ENCODE measurements around the gene CAMK2A.

CAMK2A gene

GRCh38 chr5:150283904-150284303 is 5.7 kb downstream of the CAMK2A start:
- H3K4me3 ChIP-seq (ENCODE audit: low read depth, low read length), result no peak overlapping the region
- no peak for TF ChIP-seq CTCF (IDR thresholded peaks at IDR 0.05; ENCODE audit: insufficient read depth, low read depth, low read length, missing control alignments)
- no peak for DNase-seq (ENCODE audit: low read depth)

- no peak for TF ChIP-seq CTCF (IDR thresholded peaks at IDR 0.05; ENCODE audit: insufficient read depth, low read depth, low read length, missing control alignments)
- no peak overlapping the region for H3K4me3 ChIP-seq (ENCODE audit: low read depth, low read length)
- no peak for DNase-seq (ENCODE audit: low read depth)
Measured at GRCh38 chr5:150281987-150282386, 7.6 kb downstream of the CAMK2A start.

- no peak overlapping the region for H3K4me3 ChIP-seq (ENCODE audit: low read depth, low read length)
- no peak for DNase-seq (ENCODE audit: low read depth)
- TF ChIP-seq CTCF (IDR thresholded peaks at IDR 0.05; ENCODE audit: insufficient read depth, low read depth, low read length, missing control alignments), result no peak
Measured at GRCh38 chr5:150279330-150280020, 10.1 kb downstream of the CAMK2A start.

GRCh38 chr5:150278916-150279315 is 10.7 kb downstream of the CAMK2A start:
- no peak for DNase-seq (ENCODE audit: low read depth)
- TF ChIP-seq CTCF (IDR thresholded peaks at IDR 0.05; ENCODE audit: insufficient read depth, low read depth, low read length, missing control alignments), result no peak
- H3K4me3 ChIP-seq (ENCODE audit: low read depth, low read length), result no peak overlapping the region

GRCh38 chr5:150278046-150278730 is 11.4 kb downstream of the CAMK2A start:
- TF ChIP-seq CTCF (IDR thresholded peaks at IDR 0.05; ENCODE audit: insufficient read depth, low read depth, low read length, missing control alignments), result no peak
- no peak for DNase-seq (ENCODE audit: low read depth)
- no peak overlapping the region for H3K4me3 ChIP-seq (ENCODE audit: low read depth, low read length)

- DNase-seq (ENCODE audit: low read depth), result no peak
- H3K4me3 ChIP-seq (ENCODE audit: low read depth, low read length), result no peak overlapping the region
- TF ChIP-seq CTCF (IDR thresholded peaks at IDR 0.05; ENCODE audit: insufficient read depth, low read depth, low read length, missing control alignments), result no peak
Measured at GRCh38 chr5:150277043-150277442, 12.5 kb downstream of the CAMK2A start.
